Measurements from ENCODE around the gene SIPA1L3. TPM values are rescaled to one million over a fixed set of nuclear protein-coding genes. Genes with fewer than 3 reads are reported as not detected.
"Not testable (repeated sequence)": the region's sequence is repeated elsewhere in the genome, so short reads cannot be mapped to it uniquely, and the experiment has no call there.

The SIPA1L3 gene
- total RNA-seq, 2 donors from 2014 or later, result 29.5 to 32.2 TPM

GRCh38 chr19:38068826-38069225 is 161.8 kb downstream of the SIPA1L3 start:
- H3K36me3 Mint-ChIP-seq (ENCODE audit: low read depth), result no peaks in the 10 kb centered on the region
- DNase-seq, result no peak
- H3K27ac Mint-ChIP-seq, result peak overlapping the region; percentile 59
- no peaks in the 10 kb centered on the region for H3K9me3 ChIP-seq (ENCODE audit: control insufficient read depth, low read length, poor library complexity, severe bottlenecking)
- H3K4me1 Mint-ChIP-seq, result no peaks in the 10 kb centered on the region
- ATAC-seq, result no peak
- H3K27me3 Mint-ChIP-seq, result no peaks in the 10 kb centered on the region
- no peak overlapping the region for H3K4me3 Mint-ChIP-seq

DNA sequence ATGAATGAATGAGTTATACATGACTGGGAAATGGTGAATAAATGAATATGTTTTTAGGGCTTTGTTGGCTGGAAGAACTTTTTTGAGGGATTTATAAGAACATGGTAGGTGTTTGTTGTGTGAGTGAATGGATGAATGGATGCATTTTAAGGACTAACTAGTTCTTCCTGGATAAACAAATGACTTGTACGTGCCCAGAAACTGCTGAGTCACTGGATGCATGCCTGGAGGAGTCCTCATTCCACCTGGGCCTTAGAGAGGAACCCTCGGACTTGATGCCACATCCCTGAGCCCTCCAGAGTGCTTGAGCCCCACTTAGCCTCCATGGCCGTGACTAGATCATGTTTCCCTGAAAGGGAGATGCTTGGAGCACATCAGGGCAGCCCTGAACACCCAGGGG is 163.6 kb downstream of the SIPA1L3 start:
- ATAC-seq (no peak), DNase-seq (no peak)
- no peaks in the 10 kb centered on the region for H3K36me3 Mint-ChIP-seq (ENCODE audit: low read depth)
- H3K27me3 Mint-ChIP-seq, result no peaks in the 10 kb centered on the region
- no peaks in the 10 kb centered on the region for H3K4me1 Mint-ChIP-seq
- no peaks in the 10 kb centered on the region for H3K9me3 ChIP-seq (ENCODE audit: control insufficient read depth, low read length, poor library complexity, severe bottlenecking)
- H3K4me3 Mint-ChIP-seq, result no peak overlapping the region
- no peak overlapping the region for H3K27ac Mint-ChIP-seq

DNA sequence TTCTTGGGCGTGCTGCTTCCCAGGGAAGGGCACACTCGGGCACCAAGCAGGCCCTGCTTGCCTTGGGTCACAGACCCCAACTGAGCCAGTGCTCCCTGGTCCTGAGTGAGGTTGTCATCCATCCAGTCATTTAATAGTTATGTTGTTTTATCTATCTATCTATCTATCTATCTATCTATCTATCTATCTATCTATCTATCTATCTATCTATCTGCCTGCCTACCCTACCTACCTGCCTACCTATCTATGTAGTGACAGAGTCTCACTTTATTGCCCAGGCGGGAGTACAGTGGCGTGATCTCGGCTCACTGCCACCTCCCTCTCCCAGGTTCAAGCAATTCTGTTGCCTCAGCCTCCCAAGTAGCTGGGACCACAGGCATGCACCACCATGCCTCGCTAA is 164.0 kb downstream of the SIPA1L3 start:
- H3K27me3 Mint-ChIP-seq, ATAC-seq: not testable (repeated sequence)

GRCh38 chr19:38071647-38072046 is 164.6 kb downstream of the SIPA1L3 start:
- H3K36me3 Mint-ChIP-seq (ENCODE audit: low read depth), result no peaks in the 10 kb centered on the region
- H3K4me3 Mint-ChIP-seq, result no peak overlapping the region
- H3K4me1 Mint-ChIP-seq, result no peaks in the 10 kb centered on the region
- H3K9me3 ChIP-seq (ENCODE audit: control insufficient read depth, low read length, poor library complexity, severe bottlenecking), result no peaks in the 10 kb centered on the region
- no peak for DNase-seq
- no peaks in the 10 kb centered on the region for H3K27me3 Mint-ChIP-seq
- H3K27ac Mint-ChIP-seq, result peak overlapping the region; percentile 2
- ATAC-seq, result no peak

More for the DNA sequence above, 164.0 kb downstream of the SIPA1L3 start:
- not testable (repeated sequence) for H3K9me3 ChIP-seq (ENCODE audit: control insufficient read depth, low read length, poor library complexity, severe bottlenecking); H3K36me3 Mint-ChIP-seq (ENCODE audit: low read depth); H3K4me1 Mint-ChIP-seq; H3K27ac Mint-ChIP-seq; DNase-seq; H3K4me3 Mint-ChIP-seq

- DNase-seq, result no peak
These were observed 166.1 kb downstream of the SIPA1L3 start for GRCh38 chr19:38072776-38073750.

DNA sequence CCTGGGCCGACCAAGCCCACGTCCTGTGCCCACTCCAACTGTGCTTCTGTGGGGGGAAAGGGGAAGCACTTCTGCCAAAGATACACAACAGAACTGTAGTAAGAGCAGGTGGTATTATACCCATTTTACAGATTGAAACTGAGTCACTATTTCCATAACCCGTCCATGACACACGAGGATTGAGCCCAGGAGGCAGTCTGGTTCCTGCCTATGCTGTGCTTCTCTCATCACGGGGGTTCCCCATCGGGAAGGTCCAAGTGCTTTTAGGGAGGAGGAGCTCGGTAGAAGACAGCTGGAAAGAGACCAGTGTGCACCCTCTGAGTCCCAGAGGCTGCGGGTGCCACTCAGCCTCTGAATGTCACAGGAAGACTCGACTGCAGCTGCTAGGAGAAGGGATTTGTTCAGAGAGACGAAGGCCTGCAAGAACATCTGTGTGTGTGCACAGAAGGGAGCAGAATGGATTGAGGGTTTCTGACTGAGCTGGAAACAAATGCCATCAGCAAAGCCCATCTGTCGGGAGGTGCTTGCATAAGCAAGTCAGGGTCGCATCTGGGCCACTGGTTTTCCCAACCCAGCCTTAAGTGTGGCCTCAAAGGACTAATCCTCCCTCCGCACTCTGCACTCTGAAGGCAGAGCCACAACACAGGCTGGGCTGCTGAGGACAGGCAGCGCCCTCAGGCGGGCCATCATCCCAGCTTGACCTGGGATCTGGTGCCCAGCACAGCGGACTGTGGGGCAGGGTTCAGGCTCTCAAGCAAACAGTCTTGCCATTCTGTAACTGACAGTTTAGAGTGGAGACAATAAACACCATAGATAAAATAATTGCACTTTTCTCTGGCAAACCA is 167.1 kb downstream of the SIPA1L3 start:
- no peak overlapping the region for H3K4me3 Mint-ChIP-seq
- ATAC-seq (no peak), DNase-seq (no peak)
- H3K27ac Mint-ChIP-seq, result no peak overlapping the region
- H3K4me1 Mint-ChIP-seq, result peaks cover 2% of the 10 kb centered on the region
- no peaks in the 10 kb centered on the region for H3K36me3 Mint-ChIP-seq (ENCODE audit: low read depth)
- no peaks in the 10 kb centered on the region for H3K27me3 Mint-ChIP-seq
- H3K9me3 ChIP-seq (ENCODE audit: control insufficient read depth, low read length, poor library complexity, severe bottlenecking), result no peaks in the 10 kb centered on the region

More at GRCh38 chr19:38072776-38073750, 166.1 kb downstream of the SIPA1L3 start:
- Mint-ChIP-seq H3K4me1 (peaks cover 1% of the 10 kb centered on the region), H3K4me3 (no peak overlapping the region), H3K27ac (no peak overlapping the region), H3K27me3 (no peaks in the 10 kb centered on the region), H3K36me3 (ENCODE audit: low read depth) (no peaks in the 10 kb centered on the region)
- H3K9me3 ChIP-seq (ENCODE audit: control insufficient read depth, low read length, poor library complexity, severe bottlenecking), result no peaks in the 10 kb centered on the region
- no peak for ATAC-seq

DNA sequence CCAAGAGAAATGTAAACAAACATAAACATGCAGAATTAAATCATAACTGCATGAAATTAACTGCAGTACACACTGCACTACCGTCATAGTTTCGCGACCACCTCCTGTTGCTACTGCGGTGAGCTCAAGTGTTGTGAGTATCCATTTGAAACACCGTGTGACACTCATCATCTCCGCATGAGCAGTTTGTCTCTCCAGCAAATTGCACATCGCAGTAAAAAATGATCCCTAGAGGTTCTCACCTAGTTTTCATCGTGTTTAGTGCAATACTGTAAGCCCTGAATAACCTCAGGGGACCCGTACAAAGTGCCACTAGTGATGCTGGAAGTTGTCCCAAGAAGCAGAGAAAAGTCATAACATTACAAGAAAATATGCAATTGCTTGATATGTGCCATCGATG is 169.3 kb downstream of the SIPA1L3 start:
- H3K4me1 Mint-ChIP-seq, result peaks cover 8% of the 10 kb centered on the region

DNA sequence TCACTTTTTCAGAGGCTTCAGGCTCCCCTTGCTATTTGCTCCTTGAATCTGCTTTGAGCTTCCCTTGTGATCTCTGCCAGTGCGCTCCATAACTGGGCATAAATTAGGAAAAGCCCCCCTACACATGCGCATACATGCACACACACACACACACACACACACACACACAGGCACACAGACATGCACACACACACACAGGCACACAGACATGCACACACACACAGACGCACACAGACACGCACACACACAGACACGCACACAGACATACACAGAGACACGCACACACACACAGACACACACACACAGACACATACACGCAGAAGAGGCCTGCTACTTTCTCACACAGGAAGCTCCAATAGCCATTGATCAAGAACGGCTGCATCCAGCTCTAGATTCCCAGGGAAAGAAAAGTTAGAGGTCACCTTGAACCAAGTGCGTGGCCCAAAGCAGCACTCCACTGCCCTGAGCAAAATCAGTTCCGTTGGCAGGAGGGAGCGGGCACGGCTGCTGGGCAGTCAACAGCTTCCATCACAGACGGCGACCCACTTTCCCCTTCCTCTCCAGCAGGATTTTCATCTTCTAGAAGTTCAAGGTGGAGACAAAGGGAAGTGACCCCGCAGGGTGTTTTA is 171.4 kb downstream of the SIPA1L3 start:
- peaks cover 10% of the 10 kb centered on the region for H3K4me1 Mint-ChIP-seq

More for the DNA sequence above, 169.3 kb downstream of the SIPA1L3 start:
- DNase-seq (no peak), ATAC-seq (no peak)
- Mint-ChIP-seq H3K4me3 (no peak overlapping the region), H3K27ac (no peak overlapping the region), H3K36me3 (ENCODE audit: low read depth) (no peaks in the 10 kb centered on the region), H3K27me3 (no peaks in the 10 kb centered on the region)
- H3K9me3 ChIP-seq (ENCODE audit: control insufficient read depth, low read length, poor library complexity, severe bottlenecking), result no peaks in the 10 kb centered on the region

DNA sequence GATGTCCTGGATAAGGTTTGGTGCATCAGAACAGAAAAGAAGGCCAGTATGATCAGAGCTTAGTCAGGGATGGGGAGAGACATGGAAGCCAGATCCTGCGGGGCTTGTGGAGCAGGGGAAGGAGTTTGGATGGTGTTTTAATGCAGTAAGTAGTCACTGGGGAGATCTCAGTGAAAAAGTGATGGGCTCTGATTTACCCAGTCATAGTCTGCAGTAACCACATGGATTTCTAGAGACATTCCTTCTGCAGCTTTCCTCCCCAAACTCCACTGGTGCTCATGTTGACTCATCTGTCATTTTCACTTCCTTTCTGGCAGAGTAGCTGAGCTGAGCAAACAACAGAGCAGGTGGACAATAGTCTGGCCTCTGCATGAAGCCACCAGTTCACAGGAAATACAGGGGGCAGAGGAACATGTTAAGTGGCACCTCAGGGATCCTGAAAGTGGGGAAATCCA is 172.9 kb downstream of the SIPA1L3 start:
- H3K36me3 Mint-ChIP-seq (ENCODE audit: low read depth), result peaks cover 4% of the 10 kb centered on the region
- H3K27me3 Mint-ChIP-seq, result no peaks in the 10 kb centered on the region
- DNase-seq (no peak), ATAC-seq (no peak)
- H3K4me3 Mint-ChIP-seq, result no peak overlapping the region
- peak overlapping the region; percentile 69 for H3K27ac Mint-ChIP-seq
- peaks cover 10% of the 10 kb centered on the region for H3K4me1 Mint-ChIP-seq
- H3K9me3 ChIP-seq (ENCODE audit: control insufficient read depth, low read length, poor library complexity, severe bottlenecking), result no peaks in the 10 kb centered on the region

More for the DNA sequence above, 171.4 kb downstream of the SIPA1L3 start:
- Mint-ChIP-seq H3K4me3 (no peak overlapping the region), H3K36me3 (ENCODE audit: low read depth) (peaks cover 4% of the 10 kb centered on the region), H3K27me3 (no peaks in the 10 kb centered on the region), H3K27ac (no peak overlapping the region)
- H3K9me3 ChIP-seq (ENCODE audit: control insufficient read depth, low read length, poor library complexity, severe bottlenecking), result no peaks in the 10 kb centered on the region
- ATAC-seq, result no peak
- no peak for DNase-seq

DNA sequence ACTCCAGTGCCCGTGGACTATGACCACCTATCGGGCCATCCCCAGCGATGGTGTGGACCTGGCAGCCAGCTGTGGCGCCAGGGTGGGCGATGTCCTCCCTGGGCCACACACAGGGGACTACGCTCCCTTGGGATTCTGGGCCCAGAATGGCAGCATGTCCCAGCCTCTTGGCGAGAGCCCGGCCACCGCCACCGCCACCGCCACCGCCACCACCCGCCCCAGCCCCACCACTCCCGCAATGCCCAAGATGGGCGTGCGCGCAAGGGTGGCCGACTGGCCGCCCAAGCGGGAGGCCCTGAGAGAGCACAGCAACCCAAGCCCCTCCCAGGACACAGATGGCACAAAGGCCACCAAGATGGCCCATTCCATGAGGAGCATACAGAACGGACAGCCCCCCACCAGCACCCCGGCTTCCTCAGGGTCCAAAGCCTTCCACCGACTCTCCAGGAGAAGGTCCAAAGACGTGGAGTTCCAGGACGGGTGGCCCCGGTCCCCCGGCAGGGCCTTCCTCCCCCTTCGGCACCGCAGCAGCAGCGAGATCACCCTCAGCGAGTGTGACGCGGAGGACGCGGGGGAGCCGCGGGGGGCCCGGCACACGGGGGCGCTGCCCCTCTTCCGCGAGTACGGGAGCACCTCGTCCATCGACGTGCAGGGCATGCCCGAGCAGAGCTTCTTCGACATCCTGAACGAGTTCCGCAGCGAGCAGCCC is 174.7 kb downstream of the SIPA1L3 start:
- peaks cover 10% of the 10 kb centered on the region for H3K4me1 Mint-ChIP-seq
- peaks cover 7% of the 10 kb centered on the region for H3K36me3 Mint-ChIP-seq (ENCODE audit: low read depth)
- no peak for DNase-seq
- no peak overlapping the region for H3K4me3 Mint-ChIP-seq
- no peak overlapping the region for H3K27ac Mint-ChIP-seq
- ATAC-seq, result no peak
- H3K27me3 Mint-ChIP-seq, result no peaks in the 10 kb centered on the region
- H3K9me3 ChIP-seq (ENCODE audit: control insufficient read depth, low read length, poor library complexity, severe bottlenecking), result no peaks in the 10 kb centered on the region

- H3K4me3 Mint-ChIP-seq, result no peak overlapping the region
- DNase-seq (no peak), ATAC-seq (no peak)
- no peaks in the 10 kb centered on the region for H3K27me3 Mint-ChIP-seq
- peaks cover 10% of the 10 kb centered on the region for H3K4me1 Mint-ChIP-seq
- H3K9me3 ChIP-seq (ENCODE audit: control insufficient read depth, low read length, poor library complexity, severe bottlenecking), result no peaks in the 10 kb centered on the region
- H3K36me3 Mint-ChIP-seq (ENCODE audit: low read depth), result peaks cover 8% of the 10 kb centered on the region
- no peak overlapping the region for H3K27ac Mint-ChIP-seq
These were observed 175.5 kb downstream of the SIPA1L3 start for GRCh38 chr19:38082256-38083118.

- Mint-ChIP-seq H3K4me1 (peaks cover 7% of the 10 kb centered on the region), H3K27me3 (no peaks in the 10 kb centered on the region), H3K36me3 (ENCODE audit: low read depth) (peaks cover 8% of the 10 kb centered on the region), H3K4me3 (no peak overlapping the region), H3K27ac (no peak overlapping the region)
- ATAC-seq, result no peak
- DNase-seq, result no peak
- no peaks in the 10 kb centered on the region for H3K9me3 ChIP-seq (ENCODE audit: control insufficient read depth, low read length, poor library complexity, severe bottlenecking)
These were observed 177.2 kb downstream of the SIPA1L3 start for GRCh38 chr19:38084196-38084595.

All from T-helper 17 cell (primary cell).